Right lung (tissue), 5 donors: ENCODE results near the gene PPP2R2D. TPM values are rescaled to one million over a fixed set of nuclear protein-coding genes. Genes with fewer than 3 reads are reported as not detected.
"Not testable (repeated sequence)": the region's sequence is repeated elsewhere in the genome, so short reads cannot be mapped to it uniquely, and the experiment has no call there.

Experiments
- DNase-seq, 2 donors: peaks; one replicate each; pipeline ENCODE4 v3.0.0-alpha.2; 2013
- polyA plus RNA-seq, 5 donors: library from polyadenylated mRNA; unstranded; fragments of 120-200 nt; gene quantifications; one replicate each; pipeline versions ENCODE4 v1.2.1 to v1.2.3, GENCODE V29; 2013; ENCODE audit warnings: inconsistent platforms in 1 of 5, low replicate concordance in 1 of 5; ENCODE audit not compliant: insufficient read length in 5 of 5, insufficient read depth in 1 of 5

PPP2R2D gene
- polyA plus RNA-seq, 5 donors, result 32.9 to 43.0 (median 35.1) TPM

DNA sequence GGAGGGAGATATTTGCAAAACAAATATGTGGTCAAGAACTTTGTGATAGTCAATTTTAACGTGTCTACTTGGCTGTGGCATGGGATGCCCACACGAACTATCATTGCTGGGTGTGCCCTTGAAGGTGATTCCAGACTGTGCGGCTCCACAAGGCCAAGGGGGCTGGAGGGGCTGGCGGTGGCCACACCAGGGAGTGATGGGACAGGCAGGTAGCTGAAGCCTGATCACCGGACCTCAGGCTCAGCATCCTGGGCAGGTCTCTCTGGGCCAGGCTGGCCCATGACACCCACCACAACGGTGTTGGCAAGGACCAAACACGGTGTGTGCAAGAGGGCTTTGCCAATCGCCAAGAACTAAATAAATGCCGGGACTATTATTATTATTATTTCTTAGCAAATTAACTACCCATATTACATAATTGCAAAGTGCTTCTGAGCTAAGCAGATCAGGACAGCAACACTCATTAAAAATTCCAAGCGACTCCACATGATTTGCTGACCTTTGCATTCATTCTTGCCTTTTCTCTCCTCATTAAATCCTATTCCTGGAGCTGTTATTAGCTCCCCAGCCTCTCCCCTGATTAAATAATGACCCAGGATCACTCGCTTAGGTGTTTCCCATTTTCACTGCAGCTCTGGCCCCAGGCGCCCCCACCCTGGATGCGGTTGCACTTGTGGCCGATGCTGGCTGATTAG is 35.4 kb upstream of the PPP2R2D start:
- DNase-seq, result no peak

DNA sequence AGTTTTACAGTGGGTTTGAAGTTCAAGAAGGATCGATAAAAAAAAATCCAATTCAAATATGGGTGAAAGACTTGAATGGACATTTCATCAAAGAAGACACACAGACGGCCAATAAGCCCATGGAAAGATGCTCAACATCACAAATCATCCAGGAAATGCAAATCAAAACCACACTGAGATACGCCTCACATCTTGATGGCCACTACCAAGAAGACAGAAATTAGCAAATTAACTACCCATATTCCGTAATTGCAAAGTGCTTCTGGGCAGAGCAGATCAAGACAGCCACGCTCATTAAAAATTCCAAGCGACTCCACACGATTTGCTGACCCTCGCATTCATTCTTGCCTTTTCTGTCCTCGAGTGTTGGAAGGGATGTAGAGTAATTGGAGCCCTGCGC is 34.1 kb upstream of the PPP2R2D start:
- no peak for DNase-seq

- DNase-seq, result no peak
Measured at GRCh38 chr10:131868436-131868835, 32.4 kb upstream of the PPP2R2D start.

DNA sequence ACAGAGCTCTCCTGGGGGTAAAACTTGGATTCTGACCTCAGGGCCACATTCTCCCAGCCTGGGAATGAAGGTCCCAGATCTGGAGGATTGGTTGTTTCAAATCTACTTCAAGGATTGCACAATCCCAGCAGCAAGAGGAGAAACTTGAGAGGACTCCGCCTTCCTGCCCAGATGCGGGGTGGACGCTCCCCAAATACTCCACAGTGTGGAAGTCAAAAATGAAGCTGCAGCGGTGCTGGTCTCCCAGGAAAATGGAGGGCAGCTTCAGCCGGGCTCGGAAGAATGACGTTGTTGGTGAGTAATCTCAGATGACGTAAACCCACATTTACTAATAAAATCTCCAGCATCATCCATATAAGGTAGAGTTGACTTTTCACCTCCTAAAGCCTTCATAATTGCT is 31.5 kb upstream of the PPP2R2D start:
- no peak for DNase-seq

DNA sequence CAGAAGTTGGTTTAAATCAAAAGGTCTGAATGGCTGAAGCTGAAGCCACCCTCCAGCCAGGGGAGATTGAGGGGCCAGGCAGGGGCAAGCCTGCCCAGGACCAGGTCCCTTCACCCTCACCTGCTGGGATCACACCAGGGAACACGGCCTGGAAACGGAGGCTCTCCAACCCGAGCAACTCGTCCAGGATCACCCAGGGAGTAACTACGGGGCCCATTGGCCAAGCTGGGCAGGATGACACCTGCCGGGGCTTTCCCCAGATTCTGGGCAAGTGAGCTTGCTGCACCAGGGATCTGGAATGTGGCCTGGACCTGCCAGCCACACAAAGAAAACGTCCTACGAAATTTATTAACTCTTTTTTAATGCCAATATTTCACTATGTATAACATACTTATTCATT is 30.4 kb upstream of the PPP2R2D start:
- DNase-seq, result no peak

GRCh38 chr10:131870831-131871672 is 29.8 kb upstream of the PPP2R2D start:
- DNase-seq, result no peak

DNA sequence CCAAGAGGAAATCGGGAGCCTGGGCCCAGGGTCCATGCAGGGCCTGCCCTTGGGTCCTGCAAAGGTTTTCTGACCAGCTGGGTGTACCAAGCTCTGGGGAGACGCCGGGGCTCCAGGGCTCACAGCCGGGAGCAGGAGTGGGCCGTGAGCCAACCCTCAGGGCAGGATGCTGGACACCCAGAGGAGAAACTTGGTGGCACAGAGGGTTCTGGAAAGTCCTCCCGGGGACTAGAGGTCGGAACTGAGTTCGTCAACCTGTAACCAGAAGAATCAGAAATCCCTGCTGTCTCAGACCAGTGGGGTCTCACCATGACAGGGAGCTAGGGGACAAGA is 29.2 kb upstream of the PPP2R2D start:
- DNase-seq, result no peak

DNA sequence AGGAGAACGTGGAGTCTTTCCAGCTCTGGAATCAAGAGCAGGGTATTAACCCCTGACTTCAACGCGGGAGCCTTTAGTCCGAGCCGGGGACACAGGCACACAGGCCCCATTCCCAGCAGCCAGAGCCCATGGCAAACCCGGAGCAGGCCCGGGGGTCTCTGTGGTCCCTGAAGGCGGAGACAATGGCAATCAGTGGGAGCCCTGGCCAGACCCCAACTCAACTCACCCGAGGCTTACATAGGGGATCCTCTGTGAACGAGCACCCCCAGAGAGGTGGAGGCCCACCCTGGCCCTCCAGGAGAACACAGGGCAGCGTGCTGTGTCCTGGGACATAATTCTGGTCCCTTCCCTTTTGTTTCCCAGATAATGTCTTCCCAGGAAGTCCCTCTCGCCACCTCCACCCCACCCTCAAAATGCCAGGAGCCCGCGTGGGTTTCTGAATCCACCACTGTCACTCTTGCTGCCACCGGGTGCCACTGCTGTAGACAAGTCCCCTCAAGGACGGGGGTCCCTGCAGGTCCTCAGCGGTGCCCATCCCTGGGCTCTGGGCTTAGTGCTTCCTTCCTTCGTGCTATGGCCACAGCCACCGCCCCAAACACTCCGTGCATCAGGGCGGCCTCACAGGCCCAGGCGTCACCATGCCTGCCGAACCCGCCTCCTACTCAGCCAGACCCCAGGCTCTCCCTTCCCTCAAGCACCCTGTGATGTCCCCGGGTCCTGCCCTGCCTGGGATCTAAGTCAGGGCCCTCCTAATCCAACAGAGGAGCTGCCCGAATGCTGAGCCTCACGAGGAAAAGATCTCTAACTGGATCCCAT is 28.6 kb upstream of the PPP2R2D start:
- DNase-seq, result no peak

GRCh38 chr10:131872827-131873375 is 27.9 kb upstream of the PPP2R2D start:
- DNase-seq, result no peak

DNA sequence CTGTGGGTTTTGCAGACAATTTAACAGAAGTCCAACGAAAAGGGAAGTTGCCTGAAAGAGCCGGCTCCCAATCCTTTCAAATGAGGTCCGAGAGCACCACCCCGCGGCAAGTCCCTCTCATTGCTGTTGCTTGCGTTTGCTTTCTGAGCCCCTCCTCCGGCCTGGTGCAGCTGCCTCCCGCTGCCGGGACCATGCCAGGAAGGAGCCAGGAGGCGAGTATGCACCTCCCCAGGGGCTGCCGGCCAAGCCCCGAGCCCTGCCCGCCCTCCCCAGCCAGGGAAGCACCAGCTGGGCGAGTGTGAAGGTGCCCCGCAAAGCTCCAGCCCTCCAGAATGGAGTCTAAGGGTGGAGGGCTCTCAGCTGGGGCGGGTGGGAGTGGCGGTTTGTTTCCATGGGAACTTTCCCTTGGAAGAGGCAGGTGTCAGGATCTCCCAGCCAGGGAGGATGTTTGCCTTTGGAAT is 25.8 kb upstream of the PPP2R2D start:
- DNase-seq, result peak; percentile 52 to 65

GRCh38 chr10:131875501-131875900 is 25.3 kb upstream of the PPP2R2D start:
- DNase-seq, result no peak

GRCh38 chr10:131876017-131876416 is 24.8 kb upstream of the PPP2R2D start:
- DNase-seq, result no peak

GRCh38 chr10:131876508-131876907 is 24.3 kb upstream of the PPP2R2D start:
- no peak for DNase-seq

DNA sequence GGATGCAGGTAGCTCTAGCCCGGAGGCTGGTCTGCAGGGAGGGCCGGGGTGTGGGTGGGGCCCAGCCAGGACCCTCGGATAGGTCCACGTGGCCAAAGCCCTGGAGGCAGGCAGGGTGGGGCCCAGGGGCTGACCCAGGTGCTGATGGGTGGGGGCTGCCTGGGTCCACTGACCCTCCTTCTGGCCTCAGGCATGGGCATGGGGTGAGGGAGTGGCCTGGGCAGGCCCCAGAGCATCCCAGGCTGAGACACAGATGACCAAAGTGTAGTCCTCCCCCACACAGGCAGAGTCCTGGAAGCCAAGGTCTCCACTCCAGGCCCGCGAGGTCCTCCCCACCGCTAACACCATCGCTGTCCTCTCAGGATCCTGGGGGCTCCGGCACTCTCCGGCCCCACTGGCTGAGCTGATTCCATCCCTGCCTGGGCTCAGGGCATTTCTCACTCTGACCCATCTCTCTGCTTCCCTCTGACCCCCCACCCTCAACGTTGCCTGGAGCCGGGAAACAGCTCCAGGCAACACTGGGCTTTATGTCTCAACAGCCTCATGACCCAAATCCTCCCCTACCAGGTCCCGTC is 20.7 kb upstream of the PPP2R2D start:
- no peak for DNase-seq

GRCh38 chr10:131881104-131881880 is 19.5 kb upstream of the PPP2R2D start:
- DNase-seq, result no peak

GRCh38 chr10:131882151-131882550 is 18.7 kb upstream of the PPP2R2D start:
- DNase-seq, result no peak

- no peak for DNase-seq
Measured at GRCh38 chr10:131882590-131883451, 18.0 kb upstream of the PPP2R2D start.

DNA sequence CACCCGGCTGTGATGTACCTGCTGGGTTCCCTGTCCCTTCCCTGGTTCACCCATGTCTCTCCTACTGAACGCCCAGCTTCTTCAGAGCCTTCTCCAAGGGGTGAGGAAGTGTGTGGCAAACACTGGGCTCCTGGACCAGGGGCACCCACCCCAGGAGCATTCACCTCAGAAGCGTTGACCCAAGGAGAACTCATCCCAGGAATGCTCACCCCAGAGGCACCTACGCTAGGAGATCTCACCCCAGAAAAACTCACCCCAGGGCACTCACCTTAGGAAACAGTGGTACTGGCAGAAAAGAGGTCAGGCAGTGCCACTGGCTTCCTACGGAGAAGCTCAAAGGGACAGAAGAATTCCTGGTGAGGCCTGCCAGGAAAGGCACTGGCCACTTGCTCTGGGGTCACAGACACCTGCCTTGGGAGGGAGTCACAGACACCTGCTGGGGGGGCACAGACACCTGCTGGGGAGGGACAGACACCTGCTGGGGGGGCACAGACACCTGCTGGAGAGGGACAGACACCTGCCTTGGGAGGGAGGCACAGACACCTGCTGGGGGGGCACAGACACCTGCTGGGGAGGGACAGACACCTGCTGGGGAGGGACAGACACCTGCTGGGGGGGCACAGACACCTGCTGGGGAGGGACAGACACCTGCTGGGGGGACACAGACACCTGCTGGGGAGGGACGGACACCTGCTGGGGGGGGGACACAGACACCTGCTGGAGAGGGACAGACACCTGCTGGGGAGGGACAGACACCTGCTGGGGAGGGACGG is 17.0 kb upstream of the PPP2R2D start:
- not testable (repeated sequence) for DNase-seq
